COLO829 (cell line): ENCODE data around the gene C17orf58.
"Not testable (repeated sequence)": the region's sequence is repeated elsewhere in the genome, so short reads cannot be mapped to it uniquely, and the experiment has no call there.

Source experiments
- DNase-seq: peaks from one replicate; pipeline ENCODE4 v3.0.0; 2012; ENCODE audit warnings: low spot score

C17orf58 gene

GRCh38 chr17:68004201-68004600, 7.9 kb upstream of the C17orf58 start:
- DNase-seq, result no peak

GRCh38 chr17:67999291-67999911, 3.1 kb upstream of the C17orf58 start:
- no peak for DNase-seq

DNA sequence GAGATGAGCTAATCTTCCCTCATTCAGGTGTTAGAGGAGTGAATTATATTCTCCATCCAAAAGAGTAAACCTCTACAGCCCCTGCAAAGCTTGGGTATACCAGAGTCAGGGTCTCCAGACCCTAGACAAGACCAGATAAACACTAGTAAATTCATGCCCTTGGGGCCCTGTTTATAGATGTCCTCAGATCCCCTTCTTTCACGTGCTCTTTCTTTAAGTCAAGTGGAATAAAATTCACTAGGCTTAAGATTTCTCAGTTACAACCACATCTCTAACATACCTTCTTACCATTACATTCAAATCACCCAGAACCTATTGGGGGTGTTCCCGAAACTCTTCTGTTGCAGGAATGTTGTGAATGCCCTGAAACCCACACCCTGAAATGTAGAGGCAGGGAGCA, 2.2 kb upstream of the C17orf58 start:
- DNase-seq, result no peak

GRCh38 chr17:67995570-67996263, 552 bp downstream of the C17orf58 start:
- no peak for DNase-seq

- no peak for DNase-seq
These were observed 1.3 kb downstream of the C17orf58 start for GRCh38 chr17:67994817-67995569.

DNA sequence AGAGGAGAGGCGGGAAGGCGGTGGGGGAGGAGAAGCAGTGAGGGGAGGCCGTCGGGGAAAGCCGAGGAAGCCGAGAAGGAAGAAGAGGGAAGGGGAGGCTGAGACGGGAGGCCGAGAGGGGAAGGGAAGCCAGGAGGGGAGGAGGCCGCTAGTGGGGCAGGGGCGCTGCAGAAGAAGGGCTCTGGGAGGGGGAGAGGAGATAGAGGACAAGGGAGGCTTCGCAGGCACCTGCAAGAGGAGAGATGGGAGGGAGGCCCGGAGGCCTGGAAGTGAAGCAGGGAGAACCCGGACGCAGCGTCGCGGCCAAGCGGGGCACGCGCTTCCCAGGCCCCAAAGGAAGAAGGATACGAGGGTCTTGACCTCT, 2.3 kb downstream of the C17orf58 start:
- no peak for DNase-seq

GRCh38 chr17:67993153-67993997, 2.9 kb downstream of the C17orf58 start:
- peak; percentile 60 for DNase-seq

DNA sequence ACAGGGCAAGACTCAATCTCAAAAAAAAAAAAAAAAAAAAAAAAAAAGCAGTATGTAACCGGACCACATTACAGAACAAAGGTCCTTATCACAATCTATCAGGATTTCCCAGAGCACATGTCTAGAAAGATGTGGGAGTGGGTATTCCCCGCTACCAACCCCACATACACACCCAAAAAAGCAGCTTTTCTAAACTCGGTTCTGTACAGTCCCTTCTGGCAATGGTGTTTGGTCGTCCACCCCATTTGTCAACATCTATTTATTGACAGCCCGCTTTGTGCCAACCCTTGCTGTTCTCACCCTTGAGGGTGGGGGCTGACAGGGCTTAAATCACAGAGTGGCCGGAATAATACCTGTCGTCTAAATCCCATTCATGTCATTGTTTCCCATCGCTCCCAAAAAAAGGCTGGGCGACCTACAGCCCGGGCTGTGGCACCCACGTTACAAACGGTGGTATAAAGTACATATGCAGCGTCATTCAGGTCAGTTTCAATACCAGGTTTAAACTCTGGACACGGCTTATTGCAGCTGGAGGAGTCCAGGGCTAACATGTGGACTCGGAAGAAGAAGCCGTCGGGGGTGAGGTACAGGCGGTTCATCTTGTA, 3.6 kb downstream of the C17orf58 start:
- no peak for DNase-seq

DNA sequence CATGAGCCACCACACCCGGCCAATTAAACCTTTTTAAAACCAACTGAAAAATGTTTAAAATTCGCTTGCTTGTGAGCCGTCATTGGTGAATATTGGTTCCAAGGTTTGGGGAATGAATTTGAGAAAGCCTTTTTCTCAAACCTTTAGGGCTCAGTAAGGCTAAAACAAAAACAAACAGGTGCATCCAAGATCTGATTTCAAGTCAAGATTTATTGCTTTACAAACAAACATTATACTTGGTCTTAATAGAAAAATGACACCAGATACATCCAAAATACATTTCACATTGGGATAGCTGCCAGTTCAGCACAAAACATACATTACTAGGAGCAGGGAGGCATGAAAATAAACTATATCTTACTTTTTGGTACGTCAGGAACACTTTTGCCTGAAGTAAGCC, 5.4 kb downstream of the C17orf58 start:
- DNase-seq, result no peak

- DNase-seq, result no peak
These were observed 12.9 kb downstream of the C17orf58 start for GRCh38 chr17:67983383-67983688.

DNA sequence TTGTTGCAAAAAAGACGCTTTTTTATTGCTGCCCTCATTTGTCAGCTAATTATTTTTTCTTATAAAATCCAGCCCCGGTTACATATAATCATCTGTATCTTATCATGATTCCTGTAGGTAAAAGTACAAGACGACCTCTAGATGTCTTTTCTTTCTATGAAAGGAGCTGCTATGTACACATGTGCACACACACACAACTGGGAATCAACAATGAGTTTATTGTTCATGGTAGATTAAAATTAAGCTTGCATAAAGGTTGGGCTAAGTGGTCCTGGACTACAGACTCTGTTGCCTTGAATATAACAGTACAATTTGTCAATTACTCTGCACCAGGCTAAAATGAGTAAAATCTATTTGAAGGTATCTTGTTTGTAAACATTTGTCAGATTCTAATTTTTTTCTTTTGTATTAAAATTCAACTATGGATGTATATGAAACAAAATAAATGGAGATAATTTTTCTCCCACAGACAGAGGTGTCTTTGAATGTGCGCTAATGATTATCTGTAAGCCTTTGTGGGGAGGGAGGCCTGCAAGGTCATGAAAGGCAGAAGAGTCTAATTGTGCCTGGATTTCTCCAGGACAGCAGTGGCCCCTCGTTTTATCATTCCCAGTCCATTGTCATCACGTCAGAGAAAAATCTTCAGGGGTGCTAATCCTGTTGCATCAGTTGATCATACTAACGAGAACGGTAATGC, 13.4 kb downstream of the C17orf58 start:
- DNase-seq, result no peak

DNA sequence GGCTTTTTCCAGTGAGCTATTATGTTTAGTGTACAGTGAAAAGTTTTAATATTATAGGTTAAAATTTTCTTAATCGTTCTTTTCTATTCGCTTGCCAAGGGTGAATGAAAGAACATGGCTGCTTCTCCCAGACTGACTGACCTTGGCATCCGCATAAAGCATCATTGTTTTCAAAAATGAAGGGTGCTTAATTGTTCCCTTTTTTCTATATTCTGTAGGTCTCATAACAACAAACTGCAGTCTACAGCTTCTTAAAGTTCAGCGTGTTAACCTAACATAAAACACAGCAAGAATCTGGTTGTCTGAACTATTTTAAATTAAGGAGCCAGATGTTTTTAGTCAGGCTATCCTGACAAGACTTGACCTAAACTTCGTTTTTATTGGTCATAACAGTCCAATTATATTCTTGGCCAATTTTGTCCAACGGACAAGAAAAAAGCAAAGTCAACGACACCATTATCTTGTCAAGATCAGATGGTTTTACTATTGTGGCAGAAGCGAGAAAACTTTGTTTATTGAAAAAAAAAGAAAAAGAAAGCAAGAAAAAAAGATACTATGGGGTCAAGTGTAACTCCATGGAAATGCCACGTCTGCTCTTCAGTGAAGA, 14.1 kb downstream of the C17orf58 start:
- no peak for DNase-seq

DNA sequence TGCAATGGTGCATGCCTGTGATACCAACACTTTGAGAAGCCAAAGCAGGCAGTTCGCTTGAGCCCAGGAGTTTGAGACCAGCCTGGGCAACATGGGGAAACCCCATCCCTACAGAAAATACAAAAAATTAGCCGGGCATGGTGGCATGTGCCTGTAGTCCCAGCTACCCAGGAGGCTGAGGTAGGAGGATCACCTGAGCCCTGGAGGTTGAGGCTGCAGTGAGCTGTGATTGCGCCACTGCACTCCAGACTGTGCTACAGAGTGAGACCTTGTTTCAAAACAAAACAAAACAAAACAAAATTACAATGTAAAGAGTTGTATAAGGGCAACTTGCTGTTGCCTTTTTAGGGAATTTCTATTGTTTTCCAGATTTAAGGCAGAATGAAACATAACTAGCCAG, 15.4 kb downstream of the C17orf58 start:
- not testable (repeated sequence) for DNase-seq

DNA sequence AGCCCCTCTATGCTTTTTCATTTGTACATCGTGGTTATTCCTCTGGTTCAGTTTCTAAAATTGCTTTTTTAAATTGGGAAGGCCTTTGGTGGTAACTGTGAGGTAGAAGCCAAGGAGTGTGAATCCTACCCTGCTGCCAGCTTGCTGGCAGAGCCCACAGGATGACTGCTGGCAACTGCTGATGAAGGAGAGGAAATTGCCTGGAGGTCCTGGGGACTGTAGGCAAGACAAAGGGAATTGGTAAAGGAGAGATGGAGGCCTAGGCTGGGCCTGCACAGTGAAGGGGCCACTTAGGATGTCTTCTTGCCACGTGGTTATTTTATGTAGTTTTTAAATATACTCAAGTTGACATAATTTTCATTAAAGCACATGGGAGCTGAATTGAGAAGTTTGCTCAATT, 15.8 kb downstream of the C17orf58 start:
- DNase-seq, result no peak

DNA sequence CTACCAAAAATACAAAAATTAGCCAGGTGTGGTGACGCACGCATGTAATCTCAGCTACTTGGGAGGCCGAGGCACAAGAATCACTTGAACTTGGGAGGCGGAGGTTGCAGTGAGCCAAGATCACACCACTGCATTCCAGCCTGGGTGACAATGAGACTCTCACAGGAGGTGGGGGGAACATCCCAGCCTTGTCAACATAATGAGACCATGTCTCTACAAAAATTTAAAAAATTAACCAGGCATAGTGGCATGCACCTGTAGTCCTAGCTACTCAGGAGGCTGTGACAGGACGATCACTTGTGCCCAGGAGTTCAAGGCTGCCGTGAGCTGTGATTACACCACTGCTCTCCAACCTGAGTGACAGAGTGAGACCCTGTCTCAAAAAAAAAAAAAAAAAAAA, 20.0 kb downstream of the C17orf58 start:
- DNase-seq, result not testable (repeated sequence)

DNA sequence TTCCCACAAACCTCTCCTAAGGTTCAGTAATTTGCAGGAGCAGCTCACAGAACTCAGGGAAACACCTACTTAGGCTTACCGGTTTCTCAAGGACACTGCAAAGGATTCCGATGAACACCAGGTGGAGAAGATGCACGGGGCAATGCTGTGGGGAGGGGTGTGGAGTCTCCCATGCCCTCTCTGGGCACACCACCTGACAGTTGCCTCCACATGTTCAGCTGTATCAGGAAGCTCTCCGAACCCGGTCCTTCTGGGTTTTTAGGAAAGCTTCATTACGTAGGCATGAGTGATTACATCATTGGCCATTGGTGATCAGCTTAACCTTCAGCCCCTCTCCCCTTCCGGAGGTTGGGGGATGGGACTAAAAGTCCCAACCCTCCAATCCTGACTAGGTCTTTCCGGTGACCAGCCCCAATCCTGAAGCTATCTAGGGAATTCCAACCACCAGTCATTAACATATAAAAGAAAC, 21.6 kb downstream of the C17orf58 start:
- no peak for DNase-seq

GRCh38 chr17:67974185-67974584, 22.1 kb downstream of the C17orf58 start:
- no peak for DNase-seq

DNA sequence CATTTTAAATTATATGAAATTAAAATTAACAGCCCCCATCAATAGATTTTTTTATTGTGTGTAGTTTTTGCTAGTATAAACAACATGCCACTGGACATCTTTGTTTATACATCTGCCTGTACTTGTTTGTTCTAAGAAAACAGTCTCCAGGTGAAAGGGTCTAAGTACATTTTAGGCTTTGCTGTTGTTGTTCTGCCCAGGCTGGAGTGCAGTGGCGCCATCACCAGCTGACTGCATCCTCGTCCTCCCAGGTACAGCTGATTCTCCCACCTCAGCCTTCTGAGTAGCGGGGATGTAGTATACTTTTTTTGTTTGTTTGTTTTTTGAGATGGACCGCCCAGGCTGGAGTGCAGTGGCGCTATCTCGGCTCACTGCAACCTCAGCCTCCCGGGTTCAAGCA, 25.5 kb downstream of the C17orf58 start:
- no peak for DNase-seq

GRCh38 chr17:67963145-67963572, 33.1 kb downstream of the C17orf58 start:
- peak; percentile 13 for DNase-seq

- DNase-seq, result not testable (repeated sequence)
These were observed 34.1 kb downstream of the C17orf58 start for GRCh38 chr17:67962156-67962555.

- DNase-seq, result not testable (repeated sequence)
These were observed 36.0 kb downstream of the C17orf58 start for GRCh38 chr17:67960276-67960675.
